ENCODE data around the gene TBC1D22A. TPM values are rescaled to one million over a fixed set of nuclear protein-coding genes. Genes with fewer than 3 reads are reported as not detected.

TBC1D22A gene
- total and polyA plus RNA-seq, 10 of the 15 experiments (the other 5 are each of a cell fraction or from before 2014, with no cell fraction given), result 0.63 to 44.7 (median 27.4) TPM

- TF ChIP-seq, protein P1, sequence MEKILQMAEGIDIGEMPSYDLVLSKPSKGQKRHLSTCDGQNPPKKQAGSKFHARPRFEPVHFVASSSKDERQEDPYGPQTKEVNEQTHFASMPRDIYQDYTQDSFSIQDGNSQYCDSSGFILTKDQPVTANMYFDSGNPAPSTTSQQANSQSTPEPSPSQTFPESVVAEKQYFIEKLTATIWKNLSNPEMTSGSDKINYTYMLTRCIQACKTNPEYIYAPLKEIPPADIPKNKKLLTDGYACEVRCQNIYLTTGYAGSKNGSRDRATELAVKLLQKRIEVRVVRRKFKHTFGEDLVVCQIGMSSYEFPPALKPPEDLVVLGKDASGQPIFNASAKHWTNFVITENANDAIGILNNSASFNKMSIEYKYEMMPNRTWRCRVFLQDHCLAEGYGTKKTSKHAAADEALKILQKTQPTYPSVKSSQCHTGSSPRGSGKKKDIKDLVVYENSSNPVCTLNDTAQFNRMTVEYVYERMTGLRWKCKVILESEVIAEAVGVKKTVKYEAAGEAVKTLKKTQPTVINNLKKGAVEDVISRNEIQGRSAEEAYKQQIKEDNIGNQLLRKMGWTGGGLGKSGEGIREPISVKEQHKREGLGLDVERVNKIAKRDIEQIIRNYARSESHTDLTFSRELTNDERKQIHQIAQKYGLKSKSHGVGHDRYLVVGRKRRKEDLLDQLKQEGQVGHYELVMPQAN (conservative IDR thresholded peaks at IDR 0.05), result no peak
- TF ChIP-seq ZNF384 (IDR thresholded peaks at IDR 0.05; ENCODE audit: borderline replicate concordance, low read depth, low read length), result no peak
- no peak for TF ChIP-seq IKZF1 (conservative IDR thresholded peaks at IDR 0.05)
- TF ChIP-seq ZBTB40 (IDR thresholded peaks at IDR 0.05; ENCODE audit: borderline replicate concordance), result no peak
- no peak for TF ChIP-seq GABPA (IDR thresholded peaks at IDR 0.05; ENCODE audit: low read depth)
These were observed 348.5 kb downstream of the TBC1D22A start (continued) for GRCh38 chr22:47110817-47111443.

Measured in GM12878 (cell line).